ENCODE data around the gene PLXNA4. TPM values are rescaled to one million over a fixed set of nuclear protein-coding genes. Genes with fewer than 3 reads are reported as not detected.

PLXNA4 gene
- total RNA-seq, 1 experiment from 2014 or later = 1.0 TPM

GRCh38 chr7:132276234-132276630 lies 300.0 kb downstream of the PLXNA4 start:
- H3K4me1 ChIP-seq (replicated peaks; ENCODE audit: insufficient read depth) = no peaks in the 10 kb centered on the region
- H3K4me2 ChIP-seq = no peak overlapping the region
- H3K9me2 ChIP-seq (ENCODE audit: insufficient read depth) = no peaks in the 10 kb centered on the region
- H3K36me3 ChIP-seq (ENCODE audit: low read depth) = no peaks in the 10 kb centered on the region
- no peaks in the 10 kb centered on the region for H4K20me1 ChIP-seq (ENCODE audit: insufficient read depth)
- ChIA-PET CTCF (no interaction called here), POLR2A (ENCODE audit: unreplicated experiment) (no interaction called here)
- H3F3A ChIP-seq (ENCODE audit: insufficient read depth, low read depth) = no peaks in the 10 kb centered on the region
- no peaks in the 10 kb centered on the region for H3K9me3 ChIP-seq (ENCODE audit: insufficient read depth, low read depth)
- no peak overlapping the region for H3K27ac ChIP-seq
- no peak overlapping the region for H3K4me3 ChIP-seq
- DNase-seq = no peak
- TF ChIP-seq EZH2 (IDR thresholded peaks at IDR 0.05; ENCODE audit: low read depth) (no peak), CTCF (conservative IDR thresholded peaks at IDR 0.05) (no peak)
- H2AFZ ChIP-seq = no peak overlapping the region
- H3K27me3 ChIP-seq (ENCODE audit: insufficient read depth, low read depth) = peaks cover 14% of the 10 kb centered on the region; the same call in 1 of the 2 replicates
- intact Hi-C loops (cut with micrococcal nuclease; ENCODE audit: unreplicated experiment) = no loop called here
- no peaks in the 10 kb centered on the region for H3K79me2 ChIP-seq (ENCODE audit: low read depth)
- no TSS peak for BruUV-seq (replicated peaks)

GRCh38 chr7:132275416-132276233 lies 300.6 kb downstream of the PLXNA4 start:
- no peak overlapping the region for H3K4me3 ChIP-seq
- peaks cover 14% of the 10 kb centered on the region; the same call in 1 of the 2 replicates for H3K27me3 ChIP-seq (ENCODE audit: insufficient read depth, low read depth)
- H3K9me3 ChIP-seq (ENCODE audit: insufficient read depth, low read depth) = no peaks in the 10 kb centered on the region
- no peaks in the 10 kb centered on the region for H3K79me2 ChIP-seq (ENCODE audit: low read depth)
- ChIA-PET POLR2A (ENCODE audit: unreplicated experiment) (no interaction called here), CTCF (no interaction called here)
- intact Hi-C loops (cut with micrococcal nuclease; ENCODE audit: unreplicated experiment) = no loop called here
- H3K27ac ChIP-seq = no peak overlapping the region
- H3K4me2 ChIP-seq = no peak overlapping the region
- H3F3A ChIP-seq (ENCODE audit: insufficient read depth, low read depth) = no peaks in the 10 kb centered on the region
- BruUV-seq (replicated peaks) = no TSS peak
- no peaks in the 10 kb centered on the region for H3K4me1 ChIP-seq (replicated peaks; ENCODE audit: insufficient read depth)
- DNase-seq = no peak
- H3K9me2 ChIP-seq (ENCODE audit: insufficient read depth) = 0 out of 2 replicates have a peak, but pooled peaks cover 4% of the 10 kb centered on the region
- no peak overlapping the region for H2AFZ ChIP-seq
- H3K36me3 ChIP-seq (ENCODE audit: low read depth) = no peaks in the 10 kb centered on the region
- TF ChIP-seq CTCF (conservative IDR thresholded peaks at IDR 0.05) = no peak
- no peak for TF ChIP-seq EZH2 (IDR thresholded peaks at IDR 0.05; ENCODE audit: low read depth)
- no peaks in the 10 kb centered on the region for H4K20me1 ChIP-seq (ENCODE audit: insufficient read depth)

- no peak overlapping the region for H2AFZ ChIP-seq
- DNase-seq = no peak
- TF ChIP-seq CTCF (conservative IDR thresholded peaks at IDR 0.05) (no peak), EZH2 (IDR thresholded peaks at IDR 0.05; ENCODE audit: low read depth) (no peak)
- H3K36me3 ChIP-seq (ENCODE audit: low read depth) = no peaks in the 10 kb centered on the region
- no peak overlapping the region for H3K4me3 ChIP-seq
- ChIA-PET POLR2A (ENCODE audit: unreplicated experiment) (interaction anchor here (0.6 kb wide), 1 partner anchor 10 kb away, joined by 3 read pairs; no protein-coding TSS in a partner anchor), CTCF (no interaction called here)
- no peaks in the 10 kb centered on the region for H4K20me1 ChIP-seq (ENCODE audit: insufficient read depth)
- no peaks in the 10 kb centered on the region for H3K79me2 ChIP-seq (ENCODE audit: low read depth)
- H3K4me1 ChIP-seq (replicated peaks; ENCODE audit: insufficient read depth) = no peaks in the 10 kb centered on the region
- no peaks in the 10 kb centered on the region for H3K9me3 ChIP-seq (ENCODE audit: insufficient read depth, low read depth)
- no peak overlapping the region for H3K27ac ChIP-seq
- peaks cover 12% of the 10 kb centered on the region; the same call in 1 of the 2 replicates for H3K27me3 ChIP-seq (ENCODE audit: insufficient read depth, low read depth)
- H3F3A ChIP-seq (ENCODE audit: insufficient read depth, low read depth) = no peaks in the 10 kb centered on the region
- BruUV-seq (replicated peaks) = no TSS peak
- H3K9me2 ChIP-seq (ENCODE audit: insufficient read depth) = 0 out of 2 replicates have a peak, but pooled peaks cover 6% of the 10 kb centered on the region
- intact Hi-C loops (cut with micrococcal nuclease; ENCODE audit: unreplicated experiment) = no loop called here
- H3K4me2 ChIP-seq = no peak overlapping the region
Measured at GRCh38 chr7:132272763-132273371, 303.4 kb downstream of the PLXNA4 start.

All from PC-9 (cell line).